GM21786 (cell line): ENCODE measurements around the gene SEMA6D.

Experiments
- ATAC-seq: cut with Tn5 transposase; IDR thresholded peaks from one replicate; pipeline ENCODE4 v1.9.1; 2021; ENCODE audit not compliant: unreplicated experiment

Gene SEMA6D, protein sequence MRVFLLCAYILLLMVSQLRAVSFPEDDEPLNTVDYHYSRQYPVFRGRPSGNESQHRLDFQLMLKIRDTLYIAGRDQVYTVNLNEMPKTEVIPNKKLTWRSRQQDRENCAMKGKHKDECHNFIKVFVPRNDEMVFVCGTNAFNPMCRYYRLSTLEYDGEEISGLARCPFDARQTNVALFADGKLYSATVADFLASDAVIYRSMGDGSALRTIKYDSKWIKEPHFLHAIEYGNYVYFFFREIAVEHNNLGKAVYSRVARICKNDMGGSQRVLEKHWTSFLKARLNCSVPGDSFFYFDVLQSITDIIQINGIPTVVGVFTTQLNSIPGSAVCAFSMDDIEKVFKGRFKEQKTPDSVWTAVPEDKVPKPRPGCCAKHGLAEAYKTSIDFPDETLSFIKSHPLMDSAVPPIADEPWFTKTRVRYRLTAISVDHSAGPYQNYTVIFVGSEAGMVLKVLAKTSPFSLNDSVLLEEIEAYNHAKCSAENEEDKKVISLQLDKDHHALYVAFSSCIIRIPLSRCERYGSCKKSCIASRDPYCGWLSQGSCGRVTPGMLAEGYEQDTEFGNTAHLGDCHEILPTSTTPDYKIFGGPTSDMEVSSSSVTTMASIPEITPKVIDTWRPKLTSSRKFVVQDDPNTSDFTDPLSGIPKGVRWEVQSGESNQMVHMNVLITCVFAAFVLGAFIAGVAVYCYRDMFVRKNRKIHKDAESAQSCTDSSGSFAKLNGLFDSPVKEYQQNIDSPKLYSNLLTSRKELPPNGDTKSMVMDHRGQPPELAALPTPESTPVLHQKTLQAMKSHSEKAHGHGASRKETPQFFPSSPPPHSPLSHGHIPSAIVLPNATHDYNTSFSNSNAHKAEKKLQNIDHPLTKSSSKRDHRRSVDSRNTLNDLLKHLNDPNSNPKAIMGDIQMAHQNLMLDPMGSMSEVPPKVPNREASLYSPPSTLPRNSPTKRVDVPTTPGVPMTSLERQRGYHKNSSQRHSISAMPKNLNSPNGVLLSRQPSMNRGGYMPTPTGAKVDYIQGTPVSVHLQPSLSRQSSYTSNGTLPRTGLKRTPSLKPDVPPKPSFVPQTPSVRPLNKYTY

GRCh38 chr15:47717036-47717612 lies at the start of gene SEMA6D:
Gene SEMA6D (plus strand): TSS chr15:47717505. CDS start chr15:47759799, 42,294 bp downstream.
- ATAC-seq = no peak

GRCh38 chr15:47669221-47669620 lies 48.1 kb upstream of the SEMA6D start:
- ATAC-seq = no peak

DNA sequence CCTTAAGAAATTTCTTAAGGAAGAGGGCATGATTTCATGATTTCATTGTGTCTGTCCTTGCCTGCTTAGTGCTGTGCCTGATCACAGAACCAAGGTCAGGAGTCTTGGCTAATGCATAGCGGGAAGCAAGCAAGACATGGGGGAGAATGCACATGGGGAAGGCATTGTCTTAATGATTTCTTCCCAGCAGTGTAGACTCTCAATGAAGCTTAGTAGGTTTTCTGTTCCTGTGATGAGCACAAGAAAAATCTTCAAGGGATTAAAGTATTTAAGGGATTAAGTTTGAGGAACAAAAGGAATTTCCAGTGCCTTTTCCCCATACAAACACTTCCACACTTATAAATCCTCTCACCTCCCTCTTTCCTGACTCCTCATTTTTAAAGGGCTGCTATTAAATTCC lies 46.9 kb upstream of the SEMA6D start:
- ATAC-seq = no peak

GRCh38 chr15:47673232-47673761 lies 44.0 kb upstream of the SEMA6D start:
- ATAC-seq = no peak

DNA sequence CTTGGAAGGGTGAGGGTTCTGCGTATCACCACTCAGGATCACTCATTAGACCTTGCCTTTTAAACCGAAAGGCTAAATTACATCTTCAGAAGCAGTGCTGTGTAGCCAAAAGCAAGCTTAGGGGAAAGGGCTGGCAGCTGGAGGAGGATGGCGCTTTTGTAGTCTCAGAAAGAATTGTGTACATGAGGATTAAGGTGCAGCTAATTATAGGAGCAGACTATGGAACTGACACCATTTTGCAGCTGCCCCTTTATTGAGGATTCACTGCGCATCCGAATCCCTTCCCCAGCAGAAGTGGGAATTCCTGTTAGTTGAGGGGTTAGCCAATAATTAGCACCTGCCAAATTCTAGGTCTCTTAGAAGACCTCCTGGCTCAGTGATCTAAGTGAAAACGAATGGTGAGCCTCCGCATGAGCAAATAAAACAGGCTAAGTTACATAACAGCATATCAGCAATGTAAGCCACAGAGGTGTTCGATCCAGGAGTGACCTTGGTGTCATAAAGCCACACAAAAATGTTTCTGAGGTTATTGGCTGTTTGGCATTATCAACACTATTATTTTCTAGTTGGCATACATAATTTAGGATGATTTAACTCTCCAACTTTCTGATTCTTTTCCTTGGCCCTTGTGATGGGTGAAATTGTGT lies 42.6 kb upstream of the SEMA6D start:
- ATAC-seq = no peak

GRCh38 chr15:47675735-47676134 lies 41.6 kb upstream of the SEMA6D start:
- ATAC-seq = no peak

DNA sequence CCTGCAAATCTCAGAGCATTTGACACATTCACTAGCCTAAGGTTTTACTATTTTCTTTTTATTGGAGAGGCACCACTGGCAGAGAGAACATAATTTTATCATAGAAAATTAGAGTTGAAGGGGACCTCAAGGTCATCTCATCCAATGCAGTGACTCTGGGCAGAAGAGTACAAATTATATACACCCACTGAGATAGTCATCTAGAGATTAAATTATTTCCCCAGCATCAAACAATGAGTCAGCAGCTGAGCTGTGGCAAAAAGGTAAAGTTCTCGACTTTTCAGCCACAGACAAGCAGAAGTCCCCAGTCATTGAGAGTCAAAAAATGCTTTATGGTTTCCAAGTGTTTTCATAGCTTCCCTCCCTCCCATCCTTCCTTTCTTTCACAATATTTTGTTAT lies 39.3 kb upstream of the SEMA6D start:
- no peak for ATAC-seq

GRCh38 chr15:47682661-47683060 lies 34.6 kb upstream of the SEMA6D start:
- ATAC-seq = no peak

- ATAC-seq = no peak
Observed at GRCh38 chr15:47685141-47685870, 32.0 kb upstream of the SEMA6D start.

GRCh38 chr15:47688573-47689086 lies 28.7 kb upstream of the SEMA6D start:
- no peak for ATAC-seq

DNA sequence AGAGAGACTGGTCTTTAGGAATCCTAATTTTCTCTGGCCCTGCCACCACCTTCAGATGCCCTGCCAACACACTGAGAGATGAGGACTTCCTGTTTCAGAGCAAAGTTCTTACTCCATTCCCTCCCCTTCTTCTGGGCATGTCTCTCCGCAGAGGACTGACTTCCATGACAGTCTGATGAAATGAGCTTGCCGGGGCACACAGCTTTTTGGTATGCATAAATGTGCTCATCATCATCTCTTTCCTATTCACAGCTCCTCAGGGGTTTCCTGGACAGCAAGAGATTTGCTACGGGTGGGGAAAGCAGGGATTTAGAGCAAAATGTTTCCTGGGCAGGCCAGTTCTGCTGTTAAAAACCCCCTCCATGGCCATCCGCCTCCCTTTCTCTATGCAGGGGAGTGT lies 27.6 kb upstream of the SEMA6D start:
- ATAC-seq = no peak

GRCh38 chr15:47691882-47692281 lies 25.4 kb upstream of the SEMA6D start:
- ATAC-seq = no peak

DNA sequence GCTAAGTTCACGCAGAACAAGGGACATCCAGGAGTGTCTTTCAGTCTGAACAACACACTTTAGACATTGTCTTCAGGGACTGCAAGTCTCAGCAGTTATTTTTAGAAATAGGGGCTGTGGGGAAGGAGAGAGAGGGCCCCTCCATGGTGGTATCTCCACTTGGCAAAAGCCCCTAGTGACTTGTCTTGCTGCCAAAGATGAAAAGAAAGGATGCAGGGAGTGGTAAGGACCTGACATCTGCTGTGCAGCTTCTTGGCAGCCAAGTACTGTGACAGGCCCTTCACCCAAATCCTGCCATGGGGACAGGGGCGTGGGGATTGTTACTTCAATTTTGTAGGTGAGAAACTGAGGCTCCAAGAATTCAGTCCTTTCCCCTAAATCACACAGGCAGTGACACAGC lies 21.0 kb upstream of the SEMA6D start:
- no peak for ATAC-seq

GRCh38 chr15:47705281-47705997 lies 11.9 kb upstream of the SEMA6D start:
- no peak for ATAC-seq

- ATAC-seq = no peak
Observed at GRCh38 chr15:47707391-47707790, 9.9 kb upstream of the SEMA6D start.

DNA sequence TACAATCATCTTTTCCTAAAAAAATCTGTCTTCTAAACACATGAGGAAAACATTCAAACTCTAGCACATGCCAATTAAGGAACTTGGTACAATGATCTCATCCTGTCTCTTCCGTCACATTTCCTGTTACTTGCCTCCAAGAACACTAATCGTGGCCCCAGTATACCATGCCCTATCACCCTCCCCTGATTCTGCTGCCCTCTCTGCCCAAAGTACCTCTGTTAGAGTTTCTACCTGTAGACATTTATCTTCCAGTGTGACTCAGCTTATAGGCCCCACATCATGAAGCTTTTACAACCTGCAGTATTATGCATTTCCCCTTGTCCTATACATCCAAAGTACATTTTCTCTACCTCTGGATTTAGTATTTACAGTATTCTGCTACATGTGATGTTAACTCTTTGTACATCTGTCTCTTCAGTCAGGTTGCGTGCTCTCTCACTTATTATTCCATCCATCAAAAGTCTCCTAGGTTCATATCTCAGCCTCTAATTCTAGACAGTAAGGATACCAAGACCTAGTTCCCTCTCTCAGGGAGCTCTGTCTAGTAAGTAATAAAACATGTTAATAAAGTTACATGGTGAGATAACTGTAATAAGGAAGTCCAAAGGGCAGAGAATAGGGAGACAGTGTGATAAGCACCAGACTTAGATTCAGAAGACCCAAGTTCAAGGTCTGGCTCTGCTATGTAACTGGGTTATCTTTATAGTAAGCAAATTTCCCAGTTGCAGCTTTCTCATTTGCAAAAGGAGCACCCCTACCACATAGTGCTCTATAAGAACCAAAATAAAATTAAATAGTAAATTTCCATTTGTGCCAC lies 8.9 kb upstream of the SEMA6D start:
- no peak for ATAC-seq

DNA sequence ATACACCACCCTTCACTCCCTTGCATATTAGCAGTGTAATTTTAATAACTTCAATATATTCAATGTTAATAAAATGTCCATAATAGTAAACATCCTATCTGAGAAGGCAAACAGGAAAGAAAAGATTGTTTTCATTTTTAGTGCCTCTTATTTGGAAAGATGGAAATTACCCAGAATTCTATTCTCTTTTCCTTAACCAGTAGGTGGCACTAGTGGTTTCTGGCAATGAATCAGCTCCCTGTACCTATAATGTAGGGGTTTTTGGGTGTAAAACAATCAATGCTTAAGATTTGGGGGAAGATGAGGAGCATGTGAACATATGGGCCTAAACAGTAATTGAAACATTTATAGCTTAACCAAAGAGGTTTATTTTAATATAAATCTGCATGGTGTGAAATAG lies 5.7 kb upstream of the SEMA6D start:
- ATAC-seq = no peak

DNA sequence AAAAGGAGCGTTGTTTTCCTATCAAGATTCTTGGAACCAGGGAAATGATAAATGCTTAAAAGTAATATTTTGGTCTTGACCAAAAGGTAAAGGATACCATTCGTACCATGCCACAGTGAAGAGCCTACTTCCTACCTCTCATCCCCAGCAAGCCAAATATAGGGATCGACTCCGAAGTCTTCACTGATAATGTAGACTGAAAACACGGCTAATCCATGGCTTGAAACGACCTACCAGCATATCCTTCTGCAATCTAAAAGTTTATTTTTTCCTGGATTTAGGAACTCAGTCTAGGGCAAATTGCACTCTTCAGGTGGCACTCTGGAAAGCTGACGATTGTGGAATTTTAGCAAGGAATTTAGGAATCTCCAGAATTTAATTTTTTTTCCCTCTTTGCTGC lies 1.9 kb upstream of the SEMA6D start:
- ATAC-seq = no peak
